HCEC 1CT (cell line): ENCODE results near the gene RAD1.

Experiments
- DNase-seq: peaks from one replicate; pipeline ENCODE4 v3.0.0-alpha.2; 2017

Gene RAD1

DNA sequence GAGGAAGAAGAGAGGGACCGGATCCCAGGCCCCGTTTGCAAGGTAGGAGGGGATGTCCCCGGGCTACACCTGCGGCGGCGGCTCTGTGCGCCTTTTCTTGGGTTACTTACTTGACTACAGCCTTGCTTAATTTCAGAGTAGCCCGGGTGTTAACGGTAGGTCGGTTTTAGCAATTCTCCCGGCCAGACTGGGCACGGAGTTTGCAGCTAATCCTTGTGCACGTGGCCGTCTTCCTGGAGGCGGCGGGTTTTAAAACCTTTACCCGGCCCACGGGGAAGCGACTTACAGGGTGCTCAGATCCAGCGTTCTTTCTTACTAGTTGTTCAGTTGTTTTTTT is 520 bp upstream of the RAD1 start:
- no peak for DNase-seq

DNA sequence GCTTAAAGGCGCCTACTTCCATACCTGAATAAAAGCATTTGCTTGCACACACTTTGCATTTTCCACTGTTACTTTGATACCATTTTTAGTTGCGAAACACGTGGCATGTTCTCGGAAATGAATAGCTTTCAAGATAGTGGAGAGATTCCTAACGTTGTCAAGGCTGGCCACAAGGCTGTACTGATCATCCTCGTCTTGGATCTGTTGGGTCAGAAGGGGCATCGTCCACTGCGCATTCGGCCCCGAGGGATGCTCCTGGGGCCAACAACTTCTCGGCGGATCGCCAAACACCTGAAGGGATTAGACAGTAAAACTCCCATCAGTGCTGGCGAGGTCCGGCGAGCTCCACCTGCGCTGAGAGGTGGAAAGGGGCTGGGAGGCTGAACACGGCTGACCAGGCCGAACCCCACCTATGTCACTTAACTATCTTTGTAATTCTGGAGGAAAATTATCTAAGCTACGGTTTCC is 599 bp downstream of the RAD1 start:
- peak; percentile 49 for DNase-seq

DNA sequence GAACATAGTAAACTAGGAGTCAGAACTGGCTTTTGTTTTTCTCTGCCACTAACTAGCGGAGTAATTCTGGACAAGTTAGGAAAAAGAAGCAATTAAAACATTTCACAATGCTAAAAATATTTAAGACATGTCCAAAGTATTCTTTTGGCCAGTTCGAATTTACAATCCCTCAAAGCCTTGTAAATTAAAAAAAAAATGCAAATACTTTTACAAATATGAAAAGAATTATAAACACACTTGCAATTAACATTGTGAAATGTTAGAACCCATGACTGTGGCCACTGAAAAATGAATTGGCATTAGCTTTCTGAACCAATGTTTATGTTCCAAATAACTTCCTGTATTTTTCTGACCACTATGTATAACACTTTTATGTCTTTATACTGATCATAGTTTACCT is 2.2 kb downstream of the RAD1 start:
- peak; percentile 88 for DNase-seq

DNA sequence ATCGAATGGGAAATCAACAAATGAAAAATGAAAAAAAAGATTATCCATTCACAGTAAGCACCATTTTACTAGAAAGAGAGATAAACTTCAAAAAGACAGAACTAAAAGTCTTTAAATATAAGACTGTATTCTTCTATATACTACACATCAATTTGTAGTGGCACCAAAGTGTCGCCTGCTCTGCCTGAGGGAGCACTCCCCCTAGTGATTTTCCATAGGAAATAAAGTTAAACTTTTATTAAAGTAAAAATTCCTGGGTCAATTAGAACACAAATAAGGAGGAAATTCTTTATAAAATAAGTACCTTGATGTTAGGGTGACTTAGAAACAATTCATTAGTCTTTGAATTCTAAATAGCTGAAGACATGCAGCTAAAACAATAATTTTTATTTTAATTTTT is 9.7 kb downstream of the RAD1 start:
- peak; percentile 19 for DNase-seq

DNA sequence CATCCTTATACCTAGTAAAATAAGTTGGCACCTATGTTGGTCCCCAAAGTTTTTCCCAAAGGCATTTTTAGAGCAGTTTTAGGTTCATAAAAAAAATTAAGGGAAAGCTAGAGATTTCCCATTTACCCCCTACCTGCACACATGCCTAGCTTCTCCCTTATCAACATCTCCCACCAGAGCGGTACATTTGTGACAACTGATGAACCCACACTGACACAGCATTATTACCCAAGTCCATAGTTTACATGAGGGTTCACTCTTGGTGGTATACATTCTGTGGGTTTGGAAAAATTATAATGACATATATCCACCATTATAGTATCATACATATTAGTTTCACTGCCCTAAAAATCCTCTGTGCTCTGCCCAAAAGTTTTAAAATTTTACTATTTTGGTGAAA is 12.0 kb downstream of the RAD1 start:
- DNase-seq, result no peak

DNA sequence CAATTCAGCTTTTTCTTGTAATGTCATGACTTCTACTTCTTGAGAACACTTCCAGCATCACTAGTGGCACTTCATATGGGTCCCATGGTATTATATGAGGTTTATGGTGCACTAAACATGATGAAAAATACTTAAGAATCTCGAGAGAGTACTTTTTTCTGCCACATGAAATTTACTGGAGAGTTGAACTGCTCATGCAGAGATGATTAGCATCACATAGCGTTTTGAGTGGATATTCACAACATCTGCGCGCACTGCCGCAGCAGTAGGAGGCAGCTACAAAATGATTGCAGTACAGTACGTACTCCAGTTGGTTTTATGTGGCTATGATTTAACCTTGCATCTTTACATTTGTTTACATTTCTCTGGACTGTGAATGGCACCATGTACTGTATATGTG is 14.7 kb downstream of the RAD1 start:
- DNase-seq, result no peak

DNA sequence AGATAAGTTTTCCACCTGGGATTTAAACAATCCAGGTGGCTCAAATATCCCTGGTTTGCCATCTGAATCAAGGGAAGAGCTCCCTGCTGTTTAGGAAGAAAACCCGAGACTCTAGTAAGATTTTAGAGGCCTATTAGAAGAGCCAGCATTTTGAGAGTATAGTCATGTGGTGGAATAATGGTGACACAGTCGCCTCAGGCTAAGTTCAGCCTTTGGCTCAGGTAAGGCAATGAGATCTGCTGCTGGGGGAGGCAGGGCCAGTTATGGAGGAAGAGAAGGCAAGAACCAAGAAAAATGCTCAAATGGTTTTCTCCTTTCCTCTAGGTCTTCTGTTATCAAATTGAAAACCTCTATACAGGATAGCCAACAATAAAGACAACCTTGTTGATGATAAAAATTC is 16.2 kb downstream of the RAD1 start:
- DNase-seq, result no peak

DNA sequence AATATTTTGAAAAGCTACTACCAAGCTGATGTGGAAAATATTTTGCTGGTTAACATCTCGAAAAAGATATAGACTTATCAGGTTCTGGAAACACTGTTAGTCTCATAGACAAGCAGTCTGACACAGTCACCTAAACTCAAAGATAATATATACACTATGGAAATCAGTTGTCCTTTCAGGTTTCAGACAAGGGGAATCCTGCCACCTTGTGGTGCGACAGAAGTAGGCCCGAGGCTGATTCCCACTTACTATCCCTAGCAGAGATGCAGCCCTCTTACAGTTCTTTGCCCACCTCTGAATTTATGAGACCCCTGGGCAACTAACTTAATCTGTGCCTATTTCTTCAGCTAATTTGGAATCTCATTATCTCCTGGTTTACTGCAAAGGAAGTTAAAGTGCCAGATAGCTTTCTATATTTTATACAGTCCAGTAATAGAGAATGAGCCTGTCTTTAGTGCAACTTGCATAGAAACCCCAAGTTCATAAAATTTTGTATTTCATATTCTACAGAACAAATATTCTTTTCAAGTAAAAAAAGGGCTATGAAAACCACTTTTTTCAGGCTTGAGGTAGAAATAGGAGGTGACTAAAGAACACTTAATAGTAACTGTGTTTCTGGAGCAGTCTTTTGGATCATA is 16.9 kb downstream of the RAD1 start:
- DNase-seq, result peak; percentile 65

DNA sequence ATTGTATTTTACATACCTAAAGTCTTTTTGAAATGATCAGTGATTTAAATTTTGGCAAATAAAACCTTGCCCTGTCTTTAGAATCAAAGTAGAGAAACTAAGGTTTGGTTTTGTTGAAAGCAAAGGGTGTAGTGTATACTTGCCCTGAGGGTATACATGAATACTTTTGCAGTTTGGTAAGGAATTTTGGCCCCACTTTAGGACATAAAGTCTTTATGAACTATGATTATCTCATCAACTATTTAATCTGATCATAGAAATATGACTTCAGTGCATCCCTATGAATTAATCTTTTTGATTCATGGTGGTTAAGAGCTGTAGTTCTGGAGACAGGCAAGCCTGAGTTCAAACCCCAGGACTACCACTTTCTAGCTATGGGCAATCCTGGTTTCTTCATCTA is 17.7 kb downstream of the RAD1 start:
- DNase-seq, result no peak

DNA sequence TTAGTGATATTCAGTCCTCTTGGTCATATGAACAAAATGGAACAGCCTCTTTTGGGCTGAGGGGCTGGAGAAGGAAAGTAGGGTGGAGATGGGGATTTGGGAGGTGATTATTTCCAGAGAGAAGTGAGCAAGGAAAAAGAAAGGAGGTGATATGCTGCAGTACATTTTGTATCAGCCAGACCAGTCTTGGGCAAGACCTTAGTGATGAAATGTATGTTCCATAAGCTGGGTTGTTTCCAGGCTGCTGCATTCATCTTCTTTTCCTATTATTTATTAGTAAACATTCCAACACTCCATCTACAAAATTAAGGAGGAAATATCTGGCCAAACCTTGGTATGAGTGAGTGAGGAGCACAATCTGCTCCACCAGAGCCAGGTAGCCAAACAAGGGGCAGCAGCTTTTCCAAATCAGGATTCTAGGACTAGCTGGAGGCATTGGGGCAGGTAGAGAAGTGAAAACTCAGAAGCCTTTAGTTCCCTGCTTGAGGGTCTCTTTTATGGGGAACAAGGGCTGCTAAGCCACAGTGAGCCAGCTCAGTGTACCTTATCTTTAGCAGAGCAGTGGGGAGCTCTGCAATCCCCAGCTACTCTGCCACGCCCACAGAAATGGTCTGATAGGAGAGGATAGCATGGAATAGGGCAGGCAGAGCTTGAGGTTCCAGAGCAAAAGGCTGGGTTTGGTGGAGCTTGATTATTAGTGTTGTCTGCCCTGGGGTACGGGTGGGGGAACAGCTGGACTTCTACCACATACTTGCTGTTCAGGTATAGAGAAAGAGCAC is 19.5 kb downstream of the RAD1 start:
- no peak for DNase-seq

DNA sequence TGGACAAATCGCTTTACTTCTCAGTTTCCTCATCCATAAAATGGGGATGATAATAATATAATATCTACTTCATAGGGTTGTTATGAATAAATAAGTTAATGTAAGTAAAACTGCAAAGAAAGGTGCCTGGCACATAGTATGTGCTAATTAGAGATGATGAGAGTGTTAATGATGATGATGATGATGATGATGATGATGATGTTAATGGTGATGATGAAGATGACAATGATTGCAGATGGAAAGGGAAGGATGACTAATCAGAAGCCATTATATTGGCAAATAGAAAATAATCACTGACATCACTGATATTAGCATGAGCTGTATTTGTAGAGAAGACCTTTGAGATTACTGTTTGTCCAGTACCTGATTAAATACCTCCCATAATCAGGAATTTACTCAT is 20.6 kb downstream of the RAD1 start:
- DNase-seq, result no peak

DNA sequence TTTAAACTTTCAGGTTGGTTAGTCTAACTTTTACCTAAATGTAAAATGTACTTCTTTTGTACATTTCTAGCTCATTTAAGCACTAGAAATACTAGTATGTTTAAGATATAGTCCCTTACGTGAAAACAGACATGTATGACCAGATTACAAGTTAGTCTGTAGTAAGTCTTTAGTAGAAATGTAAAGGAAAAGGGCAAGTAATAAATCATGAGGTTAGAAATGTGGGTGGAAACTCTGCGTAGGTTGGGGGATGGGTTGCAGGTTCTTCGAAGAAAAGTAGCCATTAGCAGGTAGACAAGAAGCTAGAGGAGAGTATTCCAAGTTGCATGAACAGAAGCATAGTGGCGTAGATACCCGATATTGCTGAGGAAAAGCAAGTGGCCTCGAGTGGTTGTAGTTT is 22.9 kb downstream of the RAD1 start:
- DNase-seq, result no peak

DNA sequence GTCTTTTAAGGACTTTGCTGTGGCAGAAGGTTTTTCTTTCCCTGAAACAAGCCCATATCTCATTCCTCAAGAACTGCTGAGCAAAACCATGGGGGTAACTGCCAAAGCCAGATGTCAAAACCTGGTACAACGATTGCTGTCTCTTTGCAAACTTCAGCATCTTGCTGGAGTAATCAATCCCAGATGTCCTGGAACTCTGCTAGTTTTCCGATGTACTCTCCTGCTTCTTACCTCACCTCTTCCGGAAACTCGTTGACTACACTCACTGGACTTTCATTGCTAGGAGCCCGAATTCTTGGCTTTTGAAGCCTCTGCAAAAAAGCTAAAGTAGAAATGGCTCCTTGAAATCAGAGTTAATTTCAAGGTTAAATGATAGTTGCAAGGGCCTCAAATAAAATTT is 23.3 kb downstream of the RAD1 start:
- DNase-seq, result no peak

DNA sequence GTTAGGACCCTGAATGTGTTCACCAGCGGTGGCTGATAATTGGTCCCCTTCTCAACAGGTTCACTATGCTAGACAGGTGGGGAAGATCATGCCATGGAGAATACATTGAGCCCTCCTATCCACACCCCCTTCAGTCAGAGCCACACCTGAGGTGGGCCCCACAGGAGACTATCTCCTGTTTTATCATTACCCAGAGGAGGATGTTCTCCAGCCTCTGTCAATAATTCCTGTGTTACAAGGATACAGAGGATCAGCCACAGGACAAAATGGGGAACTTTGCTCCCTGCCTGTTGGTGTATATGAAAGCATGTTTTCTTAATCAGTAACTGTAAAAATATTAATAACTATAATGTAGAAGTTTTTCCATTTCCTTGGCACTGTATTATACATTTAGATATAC is 25.9 kb downstream of the RAD1 start:
- no peak for DNase-seq

DNA sequence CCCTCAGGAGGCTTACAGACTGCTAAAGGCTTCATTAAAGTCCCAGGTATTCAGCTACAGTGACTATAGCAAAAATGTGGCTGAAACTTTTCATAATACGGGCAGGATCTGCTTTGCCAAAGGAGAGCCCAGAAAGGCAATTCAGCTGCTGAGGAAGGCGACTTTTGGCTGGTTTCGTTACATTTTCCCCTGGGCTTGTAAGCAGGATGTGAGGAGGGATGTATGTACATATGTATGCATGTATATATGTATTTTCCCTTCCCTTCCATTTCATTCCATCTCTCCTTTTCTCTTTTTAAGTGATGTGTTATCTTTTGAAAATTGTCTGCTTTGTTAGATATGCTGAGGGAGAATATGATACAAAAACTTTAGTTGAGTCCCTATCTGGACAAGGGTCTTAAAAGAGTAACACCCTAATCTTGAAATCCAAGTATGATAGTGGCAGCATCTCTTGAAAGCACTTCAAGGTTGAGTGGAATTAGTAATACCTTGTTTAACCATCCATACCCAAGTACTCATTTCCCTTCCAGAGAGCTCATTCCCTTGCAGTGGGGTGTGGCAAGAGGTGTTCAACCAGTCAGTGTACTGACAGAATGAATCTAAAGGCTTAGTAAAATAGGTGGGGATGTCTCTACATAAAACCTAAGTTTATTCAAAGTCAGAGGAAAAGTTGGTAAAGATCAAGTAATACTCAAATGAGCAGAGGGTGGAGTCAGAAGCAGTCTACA is 28.7 kb downstream of the RAD1 start:
- no peak for DNase-seq

DNA sequence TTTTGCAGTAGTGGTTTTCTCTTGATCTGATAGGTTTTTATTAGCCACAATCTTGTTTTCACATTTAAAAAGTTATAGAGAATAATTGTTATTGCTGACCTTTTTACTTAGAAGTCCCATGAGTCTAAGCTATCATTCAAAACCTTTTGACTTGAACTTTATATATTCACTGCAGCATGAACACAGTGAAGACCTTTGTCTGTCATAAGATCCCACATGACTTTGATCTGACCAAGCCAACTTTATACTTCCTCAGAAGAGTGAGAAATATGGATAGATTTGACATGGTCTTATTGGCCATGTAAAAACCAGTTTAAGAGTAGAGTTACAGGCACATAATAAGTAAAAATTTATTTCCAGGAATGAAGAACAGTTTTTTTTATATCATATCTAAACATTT is 34.1 kb downstream of the RAD1 start:
- DNase-seq, result no peak

DNA sequence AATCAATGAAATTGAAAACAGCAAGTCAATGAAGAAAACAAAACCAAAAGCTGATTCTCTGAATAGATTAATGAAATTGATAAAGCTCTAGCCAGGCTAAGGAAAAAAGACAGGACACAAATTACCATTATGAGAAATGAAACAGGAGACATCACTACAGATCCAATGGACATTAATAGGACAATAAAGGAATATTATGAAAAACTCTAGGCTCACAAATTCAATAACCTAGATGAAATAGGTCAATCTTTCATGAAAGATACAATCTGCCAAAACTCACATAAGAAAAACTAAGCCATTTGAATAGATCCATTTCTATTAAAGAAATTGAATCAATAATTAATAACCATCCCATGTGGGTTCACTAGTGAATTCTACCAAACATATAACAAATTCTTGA is 39.0 kb downstream of the RAD1 start:
- no peak for DNase-seq

DNA sequence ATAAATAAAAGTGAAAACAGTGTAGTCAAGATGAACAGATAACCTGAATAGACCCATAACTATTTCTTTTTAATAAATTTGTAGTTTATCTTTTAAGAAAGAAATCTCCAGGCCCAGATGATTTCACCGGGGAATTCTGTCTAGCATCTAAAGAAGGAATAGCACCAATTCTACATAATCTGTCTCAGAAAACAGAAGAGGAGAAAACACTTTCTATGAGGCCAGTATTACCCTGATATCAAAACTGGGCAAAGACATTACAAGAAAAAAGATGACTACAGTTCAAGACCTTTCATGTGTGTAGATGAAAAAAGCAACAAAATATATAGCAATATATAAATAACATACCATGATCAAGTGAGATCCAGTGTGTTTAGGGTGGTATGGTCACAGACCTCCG is 44.9 kb downstream of the RAD1 start:
- no peak for DNase-seq

DNA sequence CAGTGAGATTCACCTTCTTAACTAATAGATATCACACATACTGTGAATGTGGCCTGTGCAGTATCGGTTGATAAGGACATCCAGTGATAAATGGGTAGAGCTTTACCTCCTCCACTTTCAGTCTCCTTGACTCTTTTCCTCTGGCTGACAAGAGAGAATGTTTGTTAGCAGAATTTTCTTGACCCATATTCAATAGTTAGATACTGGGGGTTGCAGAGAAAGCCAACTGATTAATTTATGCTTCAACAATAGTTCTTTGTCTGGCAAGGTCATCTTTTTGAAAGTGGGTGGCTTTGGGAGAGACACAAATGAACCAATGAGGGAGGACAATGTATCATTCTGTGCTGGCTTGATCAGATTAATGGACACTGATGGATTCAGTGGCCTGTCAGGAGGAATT is 46.0 kb downstream of the RAD1 start:
- no peak for DNase-seq

DNA sequence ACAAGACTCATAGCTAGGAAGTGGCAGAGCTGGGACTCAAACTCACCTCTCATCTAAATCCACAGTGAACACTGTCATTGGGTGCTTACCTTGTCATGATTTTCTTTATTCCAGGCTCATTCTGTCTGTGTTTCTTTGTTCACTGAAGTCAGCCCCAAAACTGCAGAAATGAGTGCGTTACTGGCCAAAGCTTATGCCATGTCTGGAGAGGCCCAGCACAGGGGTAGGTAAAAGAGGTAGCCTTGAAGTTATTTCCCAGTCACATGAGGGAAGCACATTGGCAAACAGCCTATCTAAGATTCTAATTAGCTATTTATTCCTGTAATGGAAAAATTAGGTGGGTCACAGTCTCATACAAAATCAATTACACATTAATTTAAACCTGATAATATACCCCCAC is 46.5 kb downstream of the RAD1 start:
- no peak for DNase-seq

DNA sequence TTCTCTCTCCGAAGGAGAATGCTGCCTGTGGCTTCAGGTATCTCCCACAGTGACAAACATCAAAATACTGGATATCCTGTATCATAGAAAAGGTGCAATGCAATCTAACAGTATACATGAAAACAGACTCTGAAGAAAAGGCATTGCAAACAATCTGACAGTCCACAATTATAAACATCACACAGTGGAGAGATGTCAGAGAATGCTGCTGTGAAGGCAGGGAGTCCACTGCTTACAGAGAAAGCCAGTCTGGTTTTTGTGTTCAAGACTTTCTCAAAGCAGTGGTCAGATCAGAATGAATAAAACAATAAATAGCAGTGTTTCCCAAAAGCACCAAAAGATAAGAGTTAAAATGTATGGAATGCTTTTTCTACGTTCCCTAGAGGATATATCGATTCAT is 47.6 kb downstream of the RAD1 start:
- no peak for DNase-seq

DNA sequence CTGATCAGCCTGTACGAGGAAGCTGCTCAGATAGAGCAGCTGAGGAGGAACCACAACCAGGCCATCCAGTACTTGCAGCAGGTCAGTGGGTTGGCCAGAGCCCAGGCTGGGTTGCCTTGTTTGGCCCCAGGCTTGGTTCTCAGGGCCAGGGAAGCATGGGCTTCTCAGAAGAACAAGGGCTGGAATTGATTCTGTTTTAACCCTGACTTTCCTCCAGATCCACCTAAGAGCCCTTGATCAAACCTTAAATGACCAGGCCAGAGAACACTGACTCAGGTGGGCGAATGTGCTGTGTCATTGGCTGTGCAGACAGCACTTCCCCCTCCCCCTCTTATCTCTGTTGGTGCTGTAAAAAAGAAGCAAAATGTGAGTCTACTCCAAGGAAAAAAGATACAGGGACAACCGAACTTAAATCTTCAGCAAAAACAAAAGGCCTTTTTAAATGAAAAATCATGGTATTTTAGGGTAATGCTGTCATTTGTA is 48.3 kb downstream of the RAD1 start:
- no peak for DNase-seq

DNA sequence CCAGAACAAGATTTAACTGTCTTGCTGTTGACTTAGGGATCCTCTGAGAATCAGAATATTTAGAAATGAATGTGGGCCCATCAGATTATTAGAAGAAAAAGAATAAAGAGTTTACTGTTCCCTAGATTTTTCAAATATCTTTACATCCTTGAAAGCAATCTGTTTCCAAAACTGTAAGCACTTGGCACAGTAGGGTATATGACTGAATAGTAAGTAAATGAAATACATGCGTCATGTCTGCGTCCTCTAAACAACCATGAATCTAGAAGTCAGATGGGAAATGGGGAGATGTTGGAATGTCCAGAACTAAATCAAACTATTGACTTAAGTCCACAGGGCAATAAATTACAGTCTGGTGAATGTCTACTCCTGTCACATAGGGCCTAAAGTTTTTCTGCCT is 50.2 kb downstream of the RAD1 start:
- no peak for DNase-seq

DNA sequence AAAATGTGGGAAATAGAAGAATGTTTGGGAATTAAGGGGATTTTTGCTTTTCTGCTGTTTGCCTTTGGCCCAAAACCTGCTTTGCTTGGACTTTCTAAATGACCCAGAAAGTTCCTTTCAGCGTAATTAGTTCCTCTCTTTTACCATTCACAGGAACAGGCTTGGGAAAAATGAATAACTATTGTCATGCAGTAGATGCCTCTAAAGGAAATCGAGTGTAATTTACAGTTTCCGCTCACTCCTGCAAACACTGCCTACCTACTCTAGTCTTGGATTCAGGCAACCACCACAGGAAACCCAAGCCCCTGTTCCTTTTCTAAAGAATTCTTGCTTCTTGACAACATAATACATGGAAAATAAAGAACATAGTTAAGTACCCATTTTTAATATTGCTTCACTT is 51.4 kb downstream of the RAD1 start:
- DNase-seq, result no peak
